GM19397 (cell line): ENCODE data around the gene NATD1.
A peak's percentile ranks its signal among the peaks of the same experiment; 100 is the strongest.

Source experiments
- ATAC-seq: cut with Tn5 transposase; IDR thresholded peaks from one replicate; pipeline ENCODE4 v1.9.1; 2021; ENCODE audit warnings: mild to moderate bottlenecking, moderate library complexity; ENCODE audit not compliant: unreplicated experiment

The NATD1 gene

GRCh38 chr17:21289902-21290571, 36.8 kb upstream of the NATD1 start:
- ATAC-seq, result no peak

GRCh38 chr17:21289175-21289901, 36.1 kb upstream of the NATD1 start:
- no peak for ATAC-seq

GRCh38 chr17:21288571-21289017, 35.4 kb upstream of the NATD1 start:
- peak; percentile 5 for ATAC-seq

- peak; percentile 34 for ATAC-seq
Observed at GRCh38 chr17:21287703-21288449, 34.7 kb upstream of the NATD1 start.

- no peak for ATAC-seq
Observed at GRCh38 chr17:21286909-21287702, 33.9 kb upstream of the NATD1 start.

- ATAC-seq, result no peak
Observed at GRCh38 chr17:21286066-21286770, 33.0 kb upstream of the NATD1 start.

- no peak for ATAC-seq
Observed at GRCh38 chr17:21285164-21286065, 32.2 kb upstream of the NATD1 start.

- ATAC-seq, result peak; percentile 72
Observed at GRCh38 chr17:21284319-21285163, 31.3 kb upstream of the NATD1 start, which contains the start of gene MAP2K3. MAP2K3 (plus strand) TSS chr17:21284711; CDS start chr17:21284921, 210 bp downstream.

GRCh38 chr17:21283482-21284318, 30.5 kb upstream of the NATD1 start:
- ATAC-seq, result peak; percentile 12

- no peak for ATAC-seq
Observed at GRCh38 chr17:21282850-21283249, 29.6 kb upstream of the NATD1 start.

GRCh38 chr17:21282231-21282630, 29.0 kb upstream of the NATD1 start:
- ATAC-seq, result no peak

GRCh38 chr17:21280081-21280518, 26.9 kb upstream of the NATD1 start:
- peak; percentile 25 for ATAC-seq

- no peak for ATAC-seq
Observed at GRCh38 chr17:21279582-21279981, 26.4 kb upstream of the NATD1 start.

GRCh38 chr17:21279198-21279535, 26.0 kb upstream of the NATD1 start:
- ATAC-seq, result no peak

- no peak for ATAC-seq
Observed at GRCh38 chr17:21278450-21279197, 25.4 kb upstream of the NATD1 start.

GRCh38 chr17:21277332-21277731, 24.1 kb upstream of the NATD1 start:
- ATAC-seq, result no peak

GRCh38 chr17:21276264-21276588, 23.0 kb upstream of the NATD1 start:
- ATAC-seq, result no peak
